Measurements from ENCODE around the gene PARVA.

GRCh38 chr11:12532580-12532979, 155.2 kb downstream of the PARVA start:
- TF ChIP-seq, protein P1, sequence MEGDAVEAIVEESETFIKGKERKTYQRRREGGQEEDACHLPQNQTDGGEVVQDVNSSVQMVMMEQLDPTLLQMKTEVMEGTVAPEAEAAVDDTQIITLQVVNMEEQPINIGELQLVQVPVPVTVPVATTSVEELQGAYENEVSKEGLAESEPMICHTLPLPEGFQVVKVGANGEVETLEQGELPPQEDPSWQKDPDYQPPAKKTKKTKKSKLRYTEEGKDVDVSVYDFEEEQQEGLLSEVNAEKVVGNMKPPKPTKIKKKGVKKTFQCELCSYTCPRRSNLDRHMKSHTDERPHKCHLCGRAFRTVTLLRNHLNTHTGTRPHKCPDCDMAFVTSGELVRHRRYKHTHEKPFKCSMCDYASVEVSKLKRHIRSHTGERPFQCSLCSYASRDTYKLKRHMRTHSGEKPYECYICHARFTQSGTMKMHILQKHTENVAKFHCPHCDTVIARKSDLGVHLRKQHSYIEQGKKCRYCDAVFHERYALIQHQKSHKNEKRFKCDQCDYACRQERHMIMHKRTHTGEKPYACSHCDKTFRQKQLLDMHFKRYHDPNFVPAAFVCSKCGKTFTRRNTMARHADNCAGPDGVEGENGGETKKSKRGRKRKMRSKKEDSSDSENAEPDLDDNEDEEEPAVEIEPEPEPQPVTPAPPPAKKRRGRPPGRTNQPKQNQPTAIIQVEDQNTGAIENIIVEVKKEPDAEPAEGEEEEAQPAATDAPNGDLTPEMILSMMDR (IDR thresholded peaks at IDR 0.05), result no peak
- no peak for TF ChIP-seq ZFX (IDR thresholded peaks at IDR 0.05; ENCODE audit: borderline replicate concordance)
